Endodermal cell (in vitro differentiated cells): ENCODE results near the gene PARL. TPM values are rescaled to one million over a fixed set of nuclear protein-coding genes. Genes with fewer than 3 reads are reported as not detected.

ENCODE experiments used
- DNase-seq: peaks from one replicate; pipeline ENCODE4 v3.0.0-alpha.2; 2017
- H3K27ac ChIP-seq: 2 replicates; pipeline ENCODE4 v1.5.1; 2013; ENCODE audit warnings: mild to moderate bottlenecking, low read depth, low read length, moderate library complexity
- H3K27me3 ChIP-seq: 2 replicates; pipeline ENCODE4 v1.6.1; 2013; ENCODE audit warnings: mild to moderate bottlenecking, low read length, moderate library complexity; ENCODE audit not compliant: insufficient read depth, control insufficient read depth, poor library complexity, severe bottlenecking
- H3K36me3 ChIP-seq: 2 replicates; pipeline ENCODE4 v1.7.0; 2013; ENCODE audit warnings: mild to moderate bottlenecking, low read length, moderate library complexity; ENCODE audit not compliant: control insufficient read depth, insufficient read depth
- H3K4me1 ChIP-seq: one replicate; pipeline ENCODE4 v1.7.0; 2013; ENCODE audit warnings: low read length; ENCODE audit not compliant: control insufficient read depth, insufficient read depth
- H3K4me3 ChIP-seq: 2 replicates; pipeline ENCODE4 v1.5.1; 2013; ENCODE audit warnings: mild to moderate bottlenecking, low read length, moderate library complexity
- H3K9ac ChIP-seq: 2 replicates; pipeline ENCODE4 v1.6.1; 2013; ENCODE audit warnings: mild to moderate bottlenecking, low read length, moderate library complexity; ENCODE audit not compliant: poor library complexity, severe bottlenecking; ENCODE audit errors: extremely low read depth
- H3K9me3 ChIP-seq: 2 replicates; pipeline ENCODE4 v1.6.1; 2013; ENCODE audit warnings: mild to moderate bottlenecking, low read length, moderate library complexity; ENCODE audit not compliant: control insufficient read depth
- H3K27ac Mint-ChIP-seq: 2 replicates; pipeline ENCODE4 v1.8.0; 2020; ENCODE audit warnings: mixed read lengths
- H3K27me3 Mint-ChIP-seq: 2 replicates; pipeline ENCODE4 v1.8.0; 2021; ENCODE audit warnings: mild to moderate bottlenecking, mixed read lengths; ENCODE audit not compliant: insufficient read depth
- H3K36me3 Mint-ChIP-seq: 2 replicates; pipeline ENCODE4 v1.8.0; 2020; ENCODE audit warnings: low read depth, mixed read lengths
- H3K4me1 Mint-ChIP-seq: 2 replicates; pipeline ENCODE4 v1.8.0; 2020; ENCODE audit warnings: mixed read lengths
- H3K4me3 Mint-ChIP-seq: 2 replicates; pipeline ENCODE4 v1.8.0; 2020; ENCODE audit warnings: mild to moderate bottlenecking, moderate library complexity, mixed read lengths
- H3K9me3 Mint-ChIP-seq: 2 replicates; pipeline ENCODE4 v1.8.0; 2020; ENCODE audit warnings: mild to moderate bottlenecking, mixed read lengths
- CTCF ChIP-seq: fragments of 200-600 bp; sonication (generic); conservative IDR thresholded peaks from 2 replicates; pipeline ENCODE4 v1.5.0; 2021; ENCODE audit warnings: antibody characterized with exemption, mild to moderate bottlenecking
- WGBS, 2 experiments: methylation state at CpG; one replicate each; pipeline versions ENCODE4 v1.1.5 to v1.1.7; 2013; ENCODE audit warnings: missing lambda C conversion rate in 2 of 2, mixed read lengths in 1 of 2; ENCODE audit not compliant: insufficient coverage in 1 of 2, insufficient read length in 1 of 2; 5-methylcytosine and 5-hydroxymethylcytosine counted together
- total RNA-seq, 2 donors: library from RNA; stranded (reverse); fragmentation: NEBNext Ultra II Directional in 1 of 2; extraction: Animal tissue kit (Norgen Biotek cat#: 25700) in 1 of 2; gene quantifications; 2 replicates in 1 of 2; 3 replicates in 1 of 2; pipeline ENCODE4 v1.2.1, GENCODE V29; 2021

Gene PARL
- total RNA-seq, 2 donors from 2014 or later = 77.3 to 83.0 TPM

GRCh38 chr3:183924956-183925355 is 40.3 kb upstream of the PARL start:
- H3K9me3 ChIP-seq = no peaks in the 10 kb centered on the region
- peaks cover 19% of the 10 kb centered on the region for H3K36me3 ChIP-seq
- Mint-ChIP-seq H3K4me1 (no peaks in the 10 kb centered on the region), H3K27ac (no peak overlapping the region), H3K4me3 (no peak overlapping the region), H3K27me3 (no peaks in the 10 kb centered on the region), H3K9me3 (no peaks in the 10 kb centered on the region), H3K36me3 (peaks cover 46% of the 10 kb centered on the region)
- H3K27me3 ChIP-seq = no peaks in the 10 kb centered on the region
- H3K4me3 ChIP-seq = no peak overlapping the region
- no peak for DNase-seq
- no peak overlapping the region for H3K27ac ChIP-seq
- H3K9ac ChIP-seq = no peak overlapping the region
- 95 to 100% methylated on average over 7 of the region's 7 CpGs for WGBS, 2 experiments
- no peak for TF ChIP-seq CTCF
- H3K4me1 ChIP-seq = no peaks in the 10 kb centered on the region

GRCh38 chr3:183924543-183924942 is 39.9 kb upstream of the PARL start:
- Histone ChIP-seq H3K4me3 (no peak overlapping the region), H3K27me3 (no peaks in the 10 kb centered on the region), H3K4me1 (no peaks in the 10 kb centered on the region), H3K9me3 (no peaks in the 10 kb centered on the region), H3K36me3 (peaks cover 19% of the 10 kb centered on the region), H3K27ac (no peak overlapping the region), H3K9ac (no peak overlapping the region)
- H3K9me3 Mint-ChIP-seq = no peaks in the 10 kb centered on the region
- no peak for DNase-seq
- H3K27me3 Mint-ChIP-seq = peaks cover under 1% of the 10 kb centered on the region
- peaks cover 50% of the 10 kb centered on the region for H3K36me3 Mint-ChIP-seq
- no peak overlapping the region for H3K27ac Mint-ChIP-seq
- TF ChIP-seq CTCF = no peak
- 92 to 100% methylated on average over 2 to 3 of the region's 3 CpGs for WGBS, 2 experiments
- H3K4me1 Mint-ChIP-seq = no peaks in the 10 kb centered on the region
- H3K4me3 Mint-ChIP-seq = no peak overlapping the region

GRCh38 chr3:183922421-183922820 is 37.7 kb upstream of the PARL start:
- Mint-ChIP-seq H3K27me3 (peaks cover 19% of the 10 kb centered on the region), H3K27ac (no peak overlapping the region), H3K4me1 (no peaks in the 10 kb centered on the region), H3K36me3 (peaks cover 46% of the 10 kb centered on the region), H3K4me3 (no peak overlapping the region), H3K9me3 (no peaks in the 10 kb centered on the region)
- WGBS, 2 experiments = 93 to 100% methylated on average over 4 of the region's 4 CpGs
- TF ChIP-seq CTCF = no peak
- no peak overlapping the region for H3K4me3 ChIP-seq
- no peak for DNase-seq
- no peaks in the 10 kb centered on the region for H3K4me1 ChIP-seq
- H3K9ac ChIP-seq = no peak overlapping the region
- H3K27ac ChIP-seq = no peak overlapping the region
- peaks cover 16% of the 10 kb centered on the region for H3K27me3 ChIP-seq
- H3K36me3 ChIP-seq = peaks cover 19% of the 10 kb centered on the region
- H3K9me3 ChIP-seq = no peaks in the 10 kb centered on the region
